ENCODE measurements around the gene ANKK1.

- TF ChIP-seq TAF1 (IDR thresholded peaks at IDR 0.05; ENCODE audit: low read depth) (no peak), MAX (IDR thresholded peaks at IDR 0.05) (no peak), YY1 (IDR thresholded peaks at IDR 0.05; ENCODE audit: low read depth) (no peak), EP300 (IDR thresholded peaks at IDR 0.05; ENCODE audit: borderline replicate concordance) (no peak), CREB1 (IDR thresholded peaks at IDR 0.05; ENCODE audit: low read depth) (no peak), CEBPB (IDR thresholded peaks at IDR 0.05) (no peak), ZBTB7A (IDR thresholded peaks at IDR 0.05; ENCODE audit: low read depth) (no peak), USF1 (IDR thresholded peaks at IDR 0.05) (no peak), RAD21 (IDR thresholded peaks at IDR 0.05; ENCODE audit: low read depth) (no peak), TCF12 (IDR thresholded peaks at IDR 0.05; ENCODE audit: low read depth) (no peak)
These were observed 16.9 kb upstream of the ANKK1 start for GRCh38 chr11:113370634-113371033.

Measured in Ishikawa (cell line).